GM11168 (cell line): Measurements from ENCODE around the gene PTH2.
"Not testable (repeated sequence)": the region's sequence is repeated elsewhere in the genome, so short reads cannot be mapped to it uniquely, and the experiment has no call there.

ENCODE experiments used
- in situ Hi-C: fragments of 300-500 bp; cut with MboI; formaldehyde crosslinking; loops from one replicate; pipeline ENCODE4 v1.12.0; 2022; ENCODE audit warnings: low sequenced_read_pairs; ENCODE audit not compliant: unreplicated experiment

The PTH2 gene

DNA sequence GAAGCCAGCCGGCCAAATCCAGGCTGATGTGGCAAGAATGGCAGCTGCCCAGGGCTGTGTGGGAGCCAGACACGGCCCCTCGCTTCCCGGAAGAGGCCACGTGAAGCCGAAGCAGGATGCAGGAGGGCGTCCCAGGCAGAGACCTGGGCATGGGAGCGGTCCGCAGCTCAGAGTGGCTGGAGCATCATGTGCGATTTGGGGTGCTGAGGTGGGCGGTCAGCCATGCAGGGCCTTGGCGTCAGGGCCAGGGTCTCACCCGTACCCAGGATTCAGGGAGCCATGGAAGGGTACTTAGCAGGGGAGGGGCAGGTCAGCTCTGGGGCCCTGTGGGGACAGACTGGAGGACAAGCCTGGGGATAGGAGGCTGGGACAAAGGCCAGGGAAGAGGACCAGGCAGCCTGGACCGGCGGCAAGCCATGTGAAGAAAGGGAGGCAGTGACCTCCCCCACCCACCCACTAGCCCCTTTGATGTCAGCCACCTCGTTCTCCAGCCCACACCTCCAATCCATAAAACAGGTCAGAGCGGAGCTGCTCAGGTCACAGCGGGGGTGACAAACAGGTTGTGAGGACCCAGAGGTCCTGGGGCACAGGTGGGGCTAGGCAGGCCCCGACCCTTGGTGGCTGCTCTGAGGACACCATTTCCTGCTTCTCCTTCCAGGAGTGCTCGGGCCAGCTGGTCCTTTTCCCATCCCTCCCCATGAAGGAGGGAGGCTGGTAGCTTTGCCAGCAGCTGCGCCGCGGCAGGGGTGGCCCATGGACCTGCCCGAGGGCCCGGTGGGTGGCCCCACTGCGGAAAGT lies 32.9 kb downstream of the PTH2 start:
- in situ Hi-C loops: loop anchor here (5.0 kb wide), 1 partner anchor 37 kb away; the partner anchor contains the start of gene GFY

DNA sequence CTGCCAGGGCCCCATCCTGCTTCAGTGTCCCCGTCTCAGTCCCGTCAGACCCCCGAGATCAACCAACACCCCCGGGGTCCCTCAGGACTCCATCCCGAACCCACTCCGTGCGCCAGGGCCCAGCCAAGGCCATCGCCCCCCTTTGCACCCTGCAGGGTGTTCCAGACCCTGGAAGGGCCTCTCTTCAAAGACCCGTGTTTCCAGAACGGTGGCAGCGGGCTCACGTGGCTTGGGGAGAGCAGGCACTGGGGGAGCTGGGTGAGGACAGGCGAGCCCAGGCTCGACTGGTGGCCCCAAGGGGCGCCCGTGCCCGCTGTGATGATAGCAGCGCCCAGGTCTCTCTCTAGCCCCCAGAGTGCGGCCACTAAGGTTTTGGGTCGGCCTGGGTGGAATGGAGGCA lies 33.8 kb downstream of the PTH2 start:
- in situ Hi-C loops: no loop called here

DNA sequence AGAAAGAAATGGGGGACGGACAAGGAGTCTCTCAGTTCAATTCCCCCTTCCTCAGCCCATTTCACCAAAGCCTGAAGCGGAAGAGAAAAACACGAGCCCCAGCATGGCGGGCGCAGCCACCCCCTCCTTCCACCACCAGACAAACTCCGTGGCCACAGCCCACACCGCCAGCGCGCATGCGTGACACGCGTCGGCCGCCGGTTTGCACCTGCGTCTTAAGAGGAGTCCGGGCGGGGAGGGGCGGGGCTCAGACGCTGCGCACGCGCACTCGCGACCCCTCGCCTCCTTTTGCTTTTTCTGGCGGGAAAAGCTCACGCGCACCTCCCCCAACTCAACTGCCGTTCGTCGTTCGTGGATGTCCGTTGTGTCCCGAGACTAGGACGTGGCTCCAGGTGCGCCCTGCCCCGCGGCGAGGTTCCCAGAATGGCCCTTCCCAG lies 35.3 kb downstream of the PTH2 start, which contains the start of gene KASH5:
Gene KASH5, plus strand, starts transcription at position 314 of the 437 bp plus-strand sequence. CDS start 2,635 bp downstream, outside the sequence.
- in situ Hi-C loops: no loop called here

DNA sequence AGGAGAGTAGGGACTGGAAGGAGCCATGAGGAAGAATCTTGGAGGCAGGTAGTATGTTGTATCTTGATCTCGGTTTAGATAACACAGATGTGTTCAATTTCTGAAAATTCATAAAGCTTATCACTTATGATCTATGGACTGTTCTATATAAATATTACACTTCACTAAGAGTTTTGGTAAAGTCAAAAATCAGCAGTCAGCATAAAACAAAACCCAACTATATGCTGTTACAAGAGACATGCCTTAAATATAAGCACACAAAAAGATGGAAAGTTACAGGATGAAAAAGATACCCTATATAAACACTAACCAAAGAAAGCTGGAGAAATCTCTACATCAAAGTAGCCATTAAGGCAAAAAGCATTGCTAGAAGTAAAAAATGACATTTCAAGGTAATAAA lies 39.6 kb downstream of the PTH2 start:
- in situ Hi-C loops: no loop called here

DNA sequence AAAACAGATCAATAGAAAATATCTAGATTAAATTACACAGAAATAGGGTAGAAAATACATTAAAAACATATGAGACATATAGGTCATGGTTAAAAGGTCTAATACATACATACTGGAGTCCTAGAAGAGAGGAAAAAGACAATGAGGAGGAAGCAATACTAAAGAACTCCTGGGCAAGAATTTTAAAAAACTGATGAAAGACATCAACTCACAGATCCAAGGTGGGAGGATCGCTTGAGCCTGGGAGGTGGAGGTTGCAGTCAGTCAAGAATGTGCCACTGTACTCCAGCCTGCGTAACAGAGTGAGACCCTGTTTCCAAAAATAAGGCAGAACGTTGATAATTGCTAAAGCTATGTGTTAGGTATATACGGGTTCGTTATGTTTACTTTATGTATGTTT lies 40.6 kb downstream of the PTH2 start:
- in situ Hi-C loops: no loop called here

DNA sequence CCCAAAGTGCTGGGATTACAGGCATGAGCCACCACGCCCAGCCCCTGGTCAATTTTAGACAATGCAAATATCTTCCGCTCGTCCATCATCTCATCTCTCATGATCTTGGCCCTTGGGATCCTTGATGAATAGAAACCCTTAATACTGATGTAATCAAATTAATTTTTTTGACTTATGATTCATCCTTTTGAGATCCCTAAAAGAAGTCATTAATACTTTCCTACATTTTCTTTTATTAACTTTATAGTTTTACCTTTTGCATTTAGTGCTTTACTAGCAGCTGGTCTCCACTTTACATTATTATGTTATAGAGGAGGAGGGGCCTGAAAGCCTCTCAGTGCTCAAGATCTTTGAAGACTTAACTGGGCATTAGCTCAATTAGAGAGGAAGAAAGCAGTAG lies 42.9 kb downstream of the PTH2 start:
- in situ Hi-C loops: no loop called here

DNA sequence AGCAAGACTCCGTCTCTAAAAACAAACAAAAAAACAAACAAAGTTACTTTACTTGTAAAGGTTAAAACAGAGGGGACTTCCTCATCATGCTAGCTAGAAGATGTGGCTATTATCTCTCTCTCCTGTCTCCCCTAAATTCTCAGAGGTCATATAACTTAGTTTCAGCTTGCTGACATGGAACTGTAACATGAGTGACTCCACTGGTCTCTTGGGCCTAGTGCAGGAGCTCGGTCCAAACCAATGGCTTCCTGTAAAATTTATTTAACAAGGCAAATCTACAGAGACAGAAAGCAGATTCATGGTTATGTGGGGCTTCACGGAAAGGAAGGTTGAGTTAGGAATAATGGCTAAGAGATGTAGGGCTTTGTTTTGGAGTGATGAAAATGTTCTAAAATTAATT lies 44.7 kb downstream of the PTH2 start:
- in situ Hi-C loops: no loop called here

DNA sequence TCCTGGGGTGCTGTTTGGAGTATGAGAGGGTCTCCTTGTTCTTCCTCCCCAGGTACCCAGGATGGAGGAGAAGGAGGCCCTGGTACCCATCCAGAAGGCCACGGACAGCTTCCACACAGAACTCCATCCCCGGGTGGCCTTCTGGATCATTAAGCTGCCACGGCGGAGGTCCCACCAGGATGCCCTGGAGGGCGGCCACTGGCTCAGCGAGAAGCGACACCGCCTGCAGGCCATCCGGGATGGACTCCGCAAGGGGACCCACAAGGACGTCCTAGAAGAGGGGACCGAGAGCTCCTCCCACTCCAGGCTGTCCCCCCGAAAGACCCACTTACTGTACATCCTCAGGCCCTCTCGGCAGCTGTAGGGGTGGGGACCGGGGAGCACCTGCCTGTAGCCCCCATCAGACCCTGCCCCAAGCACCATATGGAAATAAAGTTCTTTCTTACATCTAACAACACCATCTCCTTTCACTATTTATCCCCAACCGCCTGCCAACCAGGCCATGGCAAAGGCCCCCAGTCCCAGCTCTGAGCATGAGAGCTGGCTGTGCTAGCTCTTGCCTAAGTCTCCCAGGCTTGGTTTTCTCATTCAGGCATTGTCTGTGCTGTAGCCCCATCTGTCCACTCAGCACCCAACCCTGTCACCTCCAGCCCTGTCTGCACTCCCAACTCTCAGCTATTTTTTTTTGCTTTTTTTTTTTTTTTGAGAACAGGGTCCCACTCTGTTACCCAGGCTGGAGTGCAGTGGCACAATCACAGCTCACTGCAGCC lies 48.4 kb downstream of the PTH2 start:
- in situ Hi-C loops: no loop called here

DNA sequence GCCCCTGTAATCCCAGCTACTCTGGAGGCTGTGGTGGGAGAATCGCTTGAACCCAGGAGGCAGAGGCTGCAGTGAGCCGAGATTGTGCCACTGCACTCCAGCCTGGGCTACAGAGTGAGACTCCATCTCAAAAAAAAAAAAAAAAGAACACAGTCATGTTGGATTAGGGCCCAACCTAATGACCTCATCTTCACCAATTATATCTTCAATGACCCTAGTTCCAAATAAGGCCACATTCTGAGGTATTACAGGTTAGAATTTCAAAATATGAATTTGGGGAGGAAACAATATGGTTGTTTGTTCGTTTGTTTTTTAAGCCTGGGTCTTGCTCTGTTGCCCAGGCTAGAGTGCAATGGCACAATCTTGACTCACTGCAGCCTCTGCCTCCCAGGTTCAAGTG lies 50.1 kb downstream of the PTH2 start:
- in situ Hi-C loops: not testable (repeated sequence)
